HG03575 (cell line): ENCODE results near the gene ZFR2.

Experiments
- ATAC-seq: cut with Tn5 transposase; IDR thresholded peaks from one replicate; pipeline ENCODE4 v1.9.1; 2021; ENCODE audit not compliant: unreplicated experiment, insufficient number of reproducible peaks, low FRiP score; ENCODE audit errors: extremely low read depth

ZFR2 gene

GRCh38 chr19:3780786-3781304 is 88.0 kb downstream of the ZFR2 start:
- ATAC-seq = no peak

- no peak for ATAC-seq
Measured at GRCh38 chr19:3778899-3779723, 89.7 kb downstream of the ZFR2 start.

DNA sequence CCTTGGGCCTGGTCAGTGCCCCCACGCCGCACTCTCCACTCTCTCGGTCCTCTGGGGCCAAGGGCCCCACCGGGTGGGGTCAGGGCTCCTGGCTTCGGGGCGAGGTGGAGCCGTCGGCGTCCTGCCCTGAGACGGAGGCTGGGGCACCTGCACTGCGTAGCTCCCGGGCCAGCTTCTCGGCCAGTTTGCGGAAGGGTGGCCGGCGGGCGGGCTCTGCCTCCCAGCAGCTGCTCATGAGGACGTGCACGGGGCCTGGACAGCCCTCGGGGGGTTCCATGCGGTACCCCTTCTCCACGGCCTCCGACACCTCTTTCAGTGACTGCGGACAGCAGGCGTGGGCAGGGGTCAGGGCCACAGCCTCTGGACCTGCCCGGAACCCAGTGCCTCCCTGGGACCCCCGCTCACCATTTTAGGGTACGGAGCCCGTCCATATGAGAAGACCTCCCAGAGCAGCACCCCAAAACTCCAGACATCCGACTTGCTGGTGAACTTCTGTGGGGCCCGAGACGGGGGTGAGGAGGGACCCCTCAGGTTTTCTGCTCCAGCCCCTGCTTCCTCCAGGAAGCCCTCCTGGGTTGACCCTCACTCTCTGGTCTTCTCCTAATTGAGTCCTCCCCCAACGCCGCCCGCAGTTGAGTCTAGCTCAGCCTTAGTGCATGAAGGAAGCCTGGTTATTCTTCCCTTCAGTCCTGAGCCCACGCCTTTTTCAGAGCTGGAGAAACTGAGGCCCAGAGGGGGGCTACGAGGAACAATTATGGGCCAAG is 90.6 kb downstream of the ZFR2 start:
- no peak for ATAC-seq

DNA sequence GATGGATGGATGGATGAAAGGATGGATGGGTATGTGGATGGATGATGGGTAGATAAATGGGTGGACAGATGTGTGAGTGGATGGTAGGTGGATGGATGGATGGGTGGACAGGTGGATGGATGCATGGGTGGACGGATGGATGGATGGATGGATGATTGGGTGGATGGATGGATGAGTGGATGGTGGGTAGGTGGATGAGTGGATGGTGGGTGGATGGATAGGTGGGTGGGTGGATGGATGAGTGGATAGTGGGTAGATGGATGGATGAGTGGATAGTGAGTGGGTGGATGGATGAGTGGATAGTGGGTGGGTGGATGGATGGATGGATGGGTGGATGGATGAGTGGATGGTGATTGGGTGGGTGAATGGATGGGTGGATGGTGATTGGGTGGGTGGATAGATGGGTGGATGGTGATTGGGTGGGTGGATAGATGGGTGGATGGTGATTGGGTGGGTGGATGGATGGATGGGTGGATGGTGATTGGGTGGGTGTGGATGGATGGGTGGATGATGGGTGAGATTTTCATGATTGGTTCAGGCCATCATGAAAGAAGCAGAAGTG is 92.3 kb downstream of the ZFR2 start:
- ATAC-seq = no peak

GRCh38 chr19:3775831-3776230 is 93.0 kb downstream of the ZFR2 start:
- no peak for ATAC-seq

GRCh38 chr19:3775374-3775711 is 93.5 kb downstream of the ZFR2 start:
- no peak for ATAC-seq

DNA sequence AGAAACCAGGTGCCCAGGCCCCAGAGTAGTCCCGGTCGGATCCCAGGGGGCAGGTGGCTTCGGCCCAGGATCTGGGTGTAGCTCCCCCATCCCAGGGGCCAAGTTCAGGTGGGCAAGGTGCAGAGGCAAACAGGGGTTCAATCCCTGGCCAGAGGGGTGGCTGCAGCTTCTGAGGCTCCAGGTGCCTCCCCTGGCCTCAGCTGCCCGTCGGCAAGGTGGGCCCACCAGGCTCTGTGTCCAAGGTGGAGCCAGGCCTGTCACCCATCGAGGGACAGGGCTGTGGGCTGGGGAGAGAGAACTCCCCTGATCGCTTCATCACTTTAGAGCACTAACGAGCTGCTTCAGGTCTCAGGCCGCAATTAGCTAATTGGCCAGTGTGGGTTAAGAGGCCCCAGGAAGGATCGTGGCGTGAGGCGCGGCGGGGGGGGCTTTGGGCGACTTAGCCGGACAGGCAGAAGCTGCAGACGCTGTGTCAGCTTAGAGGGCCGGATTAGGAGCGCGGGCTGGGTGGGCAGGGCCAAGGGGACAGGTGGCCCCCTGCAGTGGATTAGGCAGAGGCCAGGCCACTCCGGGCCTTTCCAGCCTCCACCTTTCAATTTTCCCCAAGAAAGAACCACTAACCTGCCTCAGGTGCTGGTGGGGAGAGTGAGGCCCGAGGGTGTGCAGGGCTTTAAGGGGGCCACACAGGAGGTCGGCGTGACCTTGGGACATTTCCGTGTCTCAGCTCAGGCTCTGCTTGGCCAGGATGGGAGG is 94.0 kb downstream of the ZFR2 start:
- no peak for ATAC-seq

DNA sequence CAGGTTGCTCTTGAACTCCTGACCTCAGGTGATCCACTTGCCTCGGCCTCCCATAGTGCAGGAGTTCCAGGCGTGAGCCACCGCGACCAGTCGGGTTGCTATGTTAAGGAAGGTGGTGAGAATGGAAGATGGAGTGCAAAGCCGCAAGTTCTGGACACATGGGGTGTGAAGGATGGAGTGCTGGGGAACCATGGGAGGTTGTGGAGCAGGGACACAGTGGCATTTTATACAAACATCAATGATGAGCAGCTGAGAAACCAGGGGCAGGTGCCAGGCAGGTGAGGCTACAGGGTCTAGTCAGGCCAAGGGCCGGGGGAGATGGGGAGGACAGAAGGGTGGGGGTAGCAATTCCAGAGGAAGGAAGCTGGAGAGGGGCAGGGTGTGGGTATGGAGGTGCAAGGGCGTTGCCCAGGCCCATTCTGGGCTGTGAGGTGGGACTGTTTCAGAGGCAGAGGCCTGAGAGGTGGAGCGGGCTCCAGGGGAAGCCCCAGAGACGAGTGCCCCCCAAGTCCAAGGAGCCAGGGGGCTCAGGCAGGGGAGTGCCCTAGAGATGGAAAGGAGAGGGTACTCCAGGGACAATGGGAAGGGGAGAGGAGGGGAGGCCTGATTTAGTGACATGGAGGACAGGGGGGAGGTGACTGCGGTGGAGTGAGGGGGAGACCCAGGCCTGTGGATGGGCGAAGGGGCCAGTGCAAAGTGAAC is 94.9 kb downstream of the ZFR2 start:
- no peak for ATAC-seq

DNA sequence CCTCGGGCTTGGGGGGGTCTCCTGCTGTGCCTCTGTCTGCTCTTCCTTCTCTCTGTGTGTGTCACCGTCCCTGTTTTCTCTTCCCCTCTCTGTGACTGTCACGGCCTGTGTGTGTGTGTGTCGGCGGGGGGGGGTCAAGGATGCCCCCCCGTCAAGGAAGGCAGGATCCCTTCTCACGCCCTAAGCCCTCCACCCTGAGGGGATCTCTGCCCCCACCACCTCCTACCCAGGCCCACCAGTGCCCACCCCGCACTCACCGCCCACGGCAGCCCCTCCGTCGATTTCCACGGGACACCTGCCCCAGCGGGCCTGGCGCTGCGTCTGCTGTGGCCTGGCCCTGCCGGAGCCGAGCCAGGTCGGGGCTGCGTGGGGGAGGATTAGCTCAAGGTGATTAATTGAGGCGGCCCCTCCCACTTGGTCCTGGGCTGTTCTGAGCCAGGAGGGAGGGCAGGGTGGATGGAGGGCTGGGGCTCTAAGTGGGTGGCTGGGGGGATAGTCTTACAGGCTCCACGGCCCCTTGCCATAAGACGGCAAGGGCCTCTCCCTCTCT is 96.9 kb downstream of the ZFR2 start, which contains the start of gene RAX2:
Gene RAX2, minus strand, starts transcription at position 323 of the 550 bp plus-strand sequence. CDS start 486 bp downstream, outside the sequence.
- ATAC-seq = no peak

- ATAC-seq = no peak
Measured at GRCh38 chr19:3771000-3771905, 97.6 kb downstream of the ZFR2 start.

DNA sequence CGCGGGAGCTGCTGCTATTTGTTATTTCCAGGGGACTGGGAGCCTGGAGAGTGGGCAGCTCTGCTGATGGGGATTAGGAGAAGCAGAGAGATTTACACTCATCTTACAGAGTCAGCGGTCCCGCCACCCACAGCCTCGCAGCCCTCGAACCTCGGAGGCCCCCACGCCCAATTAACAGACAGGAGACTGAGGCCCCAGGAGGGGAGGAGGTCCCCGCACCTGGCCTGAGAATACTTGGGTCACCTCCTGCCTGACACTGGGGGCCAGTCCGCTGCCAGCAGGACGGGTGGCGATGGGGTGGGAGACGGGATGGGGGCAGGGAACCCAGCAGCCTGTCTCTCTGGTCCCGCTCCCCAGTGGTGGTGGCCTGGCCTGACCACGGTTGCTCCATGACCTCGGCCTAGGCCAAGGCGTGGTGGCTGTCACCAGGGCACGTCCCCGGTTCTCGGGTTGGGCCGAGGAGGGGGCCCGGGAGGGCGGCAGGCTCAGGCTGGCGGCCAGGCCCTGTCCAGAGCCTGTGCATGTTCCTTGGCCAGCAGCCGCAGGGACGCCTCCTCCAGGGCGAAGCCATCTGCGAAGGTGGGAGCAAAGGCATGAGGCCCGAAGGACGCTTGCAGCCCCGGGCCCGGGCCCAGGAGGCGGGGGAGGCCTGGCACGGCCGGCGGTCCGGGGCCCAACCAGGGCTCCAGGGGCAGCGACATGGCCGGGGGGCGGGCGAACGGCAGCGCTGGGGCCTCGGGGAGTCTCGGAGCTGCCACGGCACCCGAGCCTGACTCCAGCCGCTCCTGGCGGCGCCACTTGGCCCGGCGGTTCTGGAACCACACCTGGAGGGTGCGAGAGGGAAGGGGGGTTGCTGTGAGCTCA is 98.5 kb downstream of the ZFR2 start:
- ATAC-seq = no peak

- no peak for ATAC-seq
Measured at GRCh38 chr19:3769494-3769893, 99.3 kb downstream of the ZFR2 start.

GRCh38 chr19:3768748-3769099 is 100.1 kb downstream of the ZFR2 start:
- no peak for ATAC-seq

GRCh38 chr19:3768015-3768747 is 100.7 kb downstream of the ZFR2 start:
- no peak for ATAC-seq

DNA sequence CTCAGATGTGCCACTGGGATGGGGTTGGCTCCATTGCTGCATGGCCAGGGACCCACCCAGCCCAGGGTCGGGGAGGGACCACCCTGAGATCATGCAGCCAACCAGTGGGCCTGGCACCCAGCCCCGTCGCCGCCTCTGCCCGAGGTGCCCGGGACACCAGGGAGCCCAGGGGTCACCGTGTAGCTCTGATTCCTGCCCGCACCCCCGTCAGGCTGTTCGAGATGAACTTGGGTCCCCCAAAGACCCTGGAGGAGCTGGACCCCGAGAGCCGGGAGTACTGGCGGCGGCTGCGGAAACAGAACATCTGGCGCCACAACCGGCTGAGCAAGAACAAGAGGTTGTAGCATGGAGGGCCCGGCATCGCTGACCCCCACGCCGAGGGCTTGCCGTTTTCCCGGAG is 101.8 kb downstream of the ZFR2 start:
- ATAC-seq = no peak

- no peak for ATAC-seq
Measured at GRCh38 chr19:3766520-3766919, 102.3 kb downstream of the ZFR2 start.
